HEK293T (cell line): ENCODE measurements around the gene BMP8A.

Source experiments
- ARNT ChIP-seq: fragments of 450-650 bp; IDR thresholded peaks from 2 replicates; pipeline ENCODE4 v1.6.1; 2017; ENCODE audit warnings: mild to moderate bottlenecking
- BHLHE40 ChIP-seq: fragments of 450-650 bp; IDR thresholded peaks from 2 replicates; pipeline ENCODE4 v1.6.1; 2016; ENCODE audit warnings: mild to moderate bottlenecking, moderate library complexity, borderline replicate concordance
- CTBP1 ChIP-seq: fragments of 450-650 bp; IDR thresholded peaks from 2 replicates; pipeline ENCODE4 v1.6.1; 2016; ENCODE audit warnings: borderline replicate concordance
- ELF4 ChIP-seq: fragments of 450-650 bp; IDR thresholded peaks from 2 replicates; pipeline ENCODE4 v1.6.1; 2017; ENCODE audit warnings: antibody characterized with exemption
- FOXA1 ChIP-seq: fragments of 450-650 bp; IDR thresholded peaks from 2 replicates; pipeline ENCODE4 v1.6.1; 2016; ENCODE audit warnings: mild to moderate bottlenecking
- FOXK2 ChIP-seq: fragments of 450-650 bp; IDR thresholded peaks from 2 replicates; pipeline ENCODE4 v1.6.1; 2016; ENCODE audit warnings: mild to moderate bottlenecking
- FOXM1 ChIP-seq: fragments of 450-650 bp; IDR thresholded peaks from 2 replicates; pipeline ENCODE4 v1.6.1; 2017; ENCODE audit warnings: mild to moderate bottlenecking, borderline replicate concordance
- HDGF ChIP-seq: fragments of 450-650 bp; IDR thresholded peaks from 2 replicates; pipeline ENCODE4 v1.6.1; 2017; ENCODE audit warnings: antibody characterized with exemption, borderline replicate concordance
- NFRKB ChIP-seq: fragments of 450-650 bp; IDR thresholded peaks from 2 replicates; pipeline ENCODE4 v1.6.1; 2016; ENCODE audit warnings: mild to moderate bottlenecking, moderate library complexity
- SP1 ChIP-seq: fragments of 450-650 bp; IDR thresholded peaks from 2 replicates; pipeline ENCODE4 v1.6.1; 2017
- SUZ12 ChIP-seq: fragments of 450-650 bp; IDR thresholded peaks from 2 replicates; pipeline ENCODE4 v1.6.1; 2016; ENCODE audit warnings: mild to moderate bottlenecking
- TARDBP ChIP-seq: fragments of 450-650 bp; IDR thresholded peaks from 2 replicates; pipeline ENCODE4 v1.6.1; 2016
- TF ChIP-seq, protein P1 (sequence below): fragments of 450-650 bp; IDR thresholded peaks from 2 replicates; pipeline ENCODE4 v1.6.1; 2016

DNA sequence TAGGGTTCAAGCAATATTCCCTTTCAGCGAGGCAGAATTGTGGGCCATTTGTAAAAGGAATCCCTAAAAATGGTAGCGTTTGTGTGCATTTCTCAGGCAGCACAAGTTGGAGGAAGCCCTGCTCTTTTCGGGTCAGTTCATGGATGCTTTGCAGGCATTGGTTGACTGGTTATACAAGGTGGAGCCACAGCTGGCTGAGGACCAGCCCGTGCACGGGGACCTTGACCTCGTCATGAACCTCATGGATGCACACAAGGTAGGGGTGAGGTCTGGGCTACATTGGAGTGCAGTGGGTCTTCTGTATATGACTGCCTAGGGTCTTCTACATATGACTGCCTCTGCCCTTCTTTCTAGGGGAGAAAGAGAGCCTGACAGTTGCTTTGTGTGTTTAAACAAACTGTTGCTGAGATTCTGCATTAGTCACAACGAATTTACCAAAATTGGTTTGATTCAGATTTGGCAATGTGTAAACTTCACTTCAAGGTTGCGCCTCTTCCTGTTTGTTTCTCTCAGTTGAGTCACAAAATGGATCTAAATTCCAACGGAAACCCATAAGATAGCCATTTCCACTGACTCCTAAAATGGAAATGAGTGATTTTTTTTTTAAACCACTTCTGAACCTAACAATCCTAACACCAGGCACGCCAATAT lies 40.4 kb upstream of the BMP8A start:
- TF ChIP-seq BHLHE40 (no peak), FOXM1 (no peak), SUZ12 (no peak), FOXK2 (no peak), TARDBP (no peak), FOXA1 (no peak), SP1 (no peak), HDGF (no peak), NFRKB (no peak), ELF4 (no peak), ARNT (no peak), CTBP1 (no peak)
- TF ChIP-seq, protein P1, sequence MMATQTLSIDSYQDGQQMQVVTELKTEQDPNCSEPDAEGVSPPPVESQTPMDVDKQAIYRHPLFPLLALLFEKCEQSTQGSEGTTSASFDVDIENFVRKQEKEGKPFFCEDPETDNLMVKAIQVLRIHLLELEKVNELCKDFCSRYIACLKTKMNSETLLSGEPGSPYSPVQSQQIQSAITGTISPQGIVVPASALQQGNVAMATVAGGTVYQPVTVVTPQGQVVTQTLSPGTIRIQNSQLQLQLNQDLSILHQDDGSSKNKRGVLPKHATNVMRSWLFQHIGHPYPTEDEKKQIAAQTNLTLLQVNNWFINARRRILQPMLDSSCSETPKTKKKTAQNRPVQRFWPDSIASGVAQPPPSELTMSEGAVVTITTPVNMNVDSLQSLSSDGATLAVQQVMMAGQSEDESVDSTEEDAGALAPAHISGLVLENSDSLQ = no peak
